HepG2 (cell line): ENCODE measurements around the gene JPH2. TPM values are rescaled to one million over a fixed set of nuclear protein-coding genes. Genes with fewer than 3 reads are reported as not detected.
A peak's percentile ranks its signal among the peaks of the same experiment; 100 is the strongest.
"Not testable (repeated sequence)": the region's sequence is repeated elsewhere in the genome, so short reads cannot be mapped to it uniquely, and the experiment has no call there.

Source experiments
- ATAC-seq: fragments of 200-7000 bp; cut with Tn5 transposase; 3 replicates; pipeline ENCODE4 v1.9.1; 2020; ENCODE audit warnings: mild to moderate bottlenecking, moderate library complexity
- BruUV-seq: library from RNA; stranded (reverse); fragments of 400-500 nt; replicated peaks from 2 replicates; lab custom pipeline; 2021; lab: Mats Ljungman, UMichigan
- CTCF ChIA-PET: fragments of 300-600 bp; formaldehyde crosslinking; extraction: SDS; loops from one replicate; lab custom pipeline; 2021; ENCODE audit warnings: low total read pairs, inconsistent platforms, low intra/inter-chr PET ratio; lab: Yijun Ruan, JAX
- POLR2A ChIA-PET: fragments of 350-600 bp; sonication (Branson Sonifier 250); formaldehyde crosslinking; loops from one replicate; lab custom pipeline; 2020; ENCODE audit warnings: antibody characterized with exemption, inconsistent platforms; lab: Yijun Ruan, JAX
- DNase-seq: peaks from one replicate; pipeline ENCODE4 v3.0.0-alpha.2; 2015; ENCODE audit warnings: low spot score
- FAIRE-seq: peaks from 3 replicates; lab custom pipeline; 2011; peaks lifted over from hg19 to GRCh38; lab: Jason Lieb, UNC
- H2AFZ ChIP-seq: one replicate; pipeline ENCODE4 v1.6.1; 2011; ENCODE audit warnings: low read length, inconsistent platforms
- H3K27ac ChIP-seq: fragments of 300-600 bp; 3 replicates; pipeline ENCODE4 v1.8.0; 2011; ENCODE audit warnings: mixed run types, mild to moderate bottlenecking, mixed read lengths, low read length, inconsistent platforms; ENCODE audit not compliant: insufficient read depth; ENCODE audit errors: extremely low read length
- H3K27me3 ChIP-seq, 2 experiments: fragments of 200-600 bp in 1 of 2; 2 replicates in 1 of 2; 3 replicates in 1 of 2; pipeline versions ENCODE4 v1.6.0 to v1.8.0; 2011; ENCODE audit warnings: low read length in 2 of 2, mild to moderate bottlenecking in 2 of 2, moderate library complexity in 2 of 2, inconsistent platforms in 1 of 2; ENCODE audit not compliant: insufficient read depth in 2 of 2, control insufficient read depth in 1 of 2
- H3K36me3 ChIP-seq, 2 experiments: fragments of 200-600 bp in 1 of 2; replicated peaks in 1 of 2; 2 replicates in 1 of 2; 3 replicates in 1 of 2; pipeline versions ENCODE4 v1.5.1 to v1.8.0; 2011; ENCODE audit warnings: low read length in 2 of 2, inconsistent platforms in 1 of 2; ENCODE audit not compliant: insufficient read depth in 2 of 2, control insufficient read depth in 1 of 2
- H3K4me1 ChIP-seq: 2 replicates; pipeline ENCODE4 v1.5.1; 2012; ENCODE audit warnings: low read length, inconsistent platforms; ENCODE audit not compliant: insufficient read depth
- H3K4me2 ChIP-seq: 2 replicates; pipeline ENCODE4 v1.6.0; 2011; ENCODE audit warnings: low read depth, low read length, inconsistent platforms
- H3K4me3 ChIP-seq, 3 experiments: fragments of 200-600 bp in 1 of 3; sonication (generic), shearing (Covaris generic) in 1 of 3; replicated peaks in 1 of 3; 2 replicates each; pipeline ENCODE4 v1.5.1; 2011 to 2016; ENCODE audit warnings: low read length in 3 of 3, inconsistent platforms in 2 of 3, low read depth in 2 of 3, mild to moderate bottlenecking in 2 of 3, control low read depth in 1 of 3, mixed read lengths in 1 of 3; ENCODE audit not compliant: insufficient read depth in 1 of 3
- H3K79me2 ChIP-seq: one replicate; pipeline ENCODE4 v1.6.1; 2011; ENCODE audit warnings: low read length, inconsistent platforms; ENCODE audit not compliant: insufficient read depth
- H3K9ac ChIP-seq: 2 replicates; pipeline ENCODE4 v1.6.0; 2011; ENCODE audit warnings: mild to moderate bottlenecking, low read depth, low read length, inconsistent platforms; ENCODE audit not compliant: insufficient read depth
- H3K9me3 ChIP-seq: 2 replicates; pipeline ENCODE4 v1.5.1; 2012; ENCODE audit warnings: mild to moderate bottlenecking, low read length
- H4K20me1 ChIP-seq: 2 replicates; pipeline ENCODE4 v1.6.0; 2011; ENCODE audit warnings: inconsistent platforms, mild to moderate bottlenecking, low read length, moderate library complexity; ENCODE audit not compliant: insufficient read depth
- KDM5B ChIP-seq: sonication (generic); formaldehyde crosslinking; IDR thresholded peaks from 2 replicates; pipeline ENCODE4 v1.4.0; 2020; ENCODE audit warnings: missing genetic modification reagents, mild to moderate bottlenecking, borderline replicate concordance
- MZF1 ChIP-seq: sonication (generic); formaldehyde crosslinking; IDR thresholded peaks from 2 replicates; pipeline ENCODE4 v1.8.1; 2023; ENCODE audit warnings: mild to moderate bottlenecking, missing genetic modification reagents, borderline replicate concordance
- SMAD3 ChIP-seq: sonication (generic); formaldehyde crosslinking; IDR thresholded peaks from 2 replicates; pipeline ENCODE4 v1.4.0; 2020; ENCODE audit warnings: missing genetic modification reagents
- SP1 ChIP-seq, 2 experiments: fragments of 450-650 bp in 1 of 2; sonication (generic) in 1 of 2; formaldehyde crosslinking in 1 of 2; IDR thresholded peaks; 2 replicates each; pipeline versions ENCODE4 v1.4.0 to v1.6.1; 2016 to 2020; ENCODE audit warnings: missing genetic modification reagents in 1 of 2
- SP140L ChIP-seq: sonication (generic); formaldehyde crosslinking; IDR thresholded peaks from 2 replicates; pipeline ENCODE4 v1.4.0; 2020; ENCODE audit warnings: missing genetic modification reagents, borderline replicate concordance
- THAP11 ChIP-seq: IDR thresholded peaks from 2 replicates; pipeline ENCODE4 v1.6.1; 2016; ENCODE audit warnings: missing biosample characterization, missing genetic modification reagents
- ZBTB8A ChIP-seq: sonication (generic); formaldehyde crosslinking; IDR thresholded peaks from 2 replicates; pipeline ENCODE4 v1.4.0; 2020; ENCODE audit warnings: mild to moderate bottlenecking, low read depth, missing genetic modification reagents, borderline replicate concordance
- ZMYM3 ChIP-seq: sonication (generic); formaldehyde crosslinking; IDR thresholded peaks from 2 replicates; pipeline ENCODE4 v1.5.1; 2020; ENCODE audit warnings: mild to moderate bottlenecking, missing genetic modification reagents
- ZNF143 ChIP-seq: sonication (generic); formaldehyde crosslinking; IDR thresholded peaks from 2 replicates; pipeline ENCODE4 v1.4.0; 2020; ENCODE audit warnings: missing genetic modification reagents
- ZNF605 ChIP-seq: sonication (generic); formaldehyde crosslinking; IDR thresholded peaks from 2 replicates; pipeline ENCODE4 v1.8.0; 2022; ENCODE audit warnings: mild to moderate bottlenecking, missing genetic modification reagents
- ZNF768 ChIP-seq: sonication (generic); formaldehyde crosslinking; IDR thresholded peaks from 2 replicates; pipeline ENCODE4 v1.4.0; 2020; ENCODE audit warnings: missing genetic modification reagents
- ZNF782 ChIP-seq: sonication (generic); formaldehyde crosslinking; IDR thresholded peaks from 2 replicates; pipeline ENCODE4 v1.4.0; 2020; ENCODE audit warnings: missing genetic modification reagents, mild to moderate bottlenecking, borderline replicate concordance
- WGBS: methylation state at CpG from one replicate; pipeline ENCODE4 v1.1.6; 2017; ENCODE audit warnings: low lambda C conversion rate; 5-methylcytosine and 5-hydroxymethylcytosine counted together
- in situ Hi-C: cut with HindIII; loops from 2 replicates; pipeline ENCODE4 v1.10.0; 2017; ENCODE audit warnings: low pct_unique_long_range_greater_than_20kb; ENCODE audit not compliant: extremely low pct_ligation_motif_present
- intact Hi-C: fragments of 100-400 bp; cut with micrococcal nuclease; formaldehyde crosslinking; loops from one replicate; pipeline ENCODE4 v1.10.0; 2022; ENCODE audit not compliant: unreplicated experiment
- polyA plus RNA-seq, 8 experiments: library from polyadenylated mRNA; depleted of rRNA in 3 of 8; stranded (reverse) in 7 of 8; unstranded in 1 of 8; fragments of >200 nt; fragmentation: Illumina TruSeq in 4 of 8; extraction: Trizol in 4 of 8; gene quantifications; 2 replicates each; pipeline versions ENCODE4 v1.2.1 to v1.2.3, GENCODE V29; 2011 to 2016; ENCODE audit warnings: low read depth in 4 of 8, missing spikeins in 1 of 8, mixed read lengths in 1 of 8; ENCODE audit not compliant: insufficient read depth in 1 of 8
- total RNA-seq, 5 experiments: library from RNA; depleted of rRNA; stranded (reverse); fragments of >200 nt; fragmentation: Illumina TruSeq; extraction: Trizol; gene quantifications; 2 replicates each; pipeline ENCODE4 v1.2.3, GENCODE V29; 2016; ENCODE audit warnings: low read depth in 1 of 5
- TF ChIP-seq, protein P1 (sequence below): sonication (generic); formaldehyde crosslinking; IDR thresholded peaks from 2 replicates; pipeline ENCODE4 v1.5.0; 2020; ENCODE audit warnings: mild to moderate bottlenecking, low read depth, missing genetic modification reagents, borderline replicate concordance
- TF ChIP-seq, protein P2 (sequence below): sonication (generic); formaldehyde crosslinking; IDR thresholded peaks from 2 replicates; pipeline ENCODE4 v1.4.0; 2020; ENCODE audit warnings: missing genetic modification reagents

The JPH2 gene
- total and polyA plus RNA-seq, 2 of the 13 experiments (the other 11 are each of a cell fraction or from before 2014, with no cell fraction given): 0.42 TPM; not detected in 1

DNA sequence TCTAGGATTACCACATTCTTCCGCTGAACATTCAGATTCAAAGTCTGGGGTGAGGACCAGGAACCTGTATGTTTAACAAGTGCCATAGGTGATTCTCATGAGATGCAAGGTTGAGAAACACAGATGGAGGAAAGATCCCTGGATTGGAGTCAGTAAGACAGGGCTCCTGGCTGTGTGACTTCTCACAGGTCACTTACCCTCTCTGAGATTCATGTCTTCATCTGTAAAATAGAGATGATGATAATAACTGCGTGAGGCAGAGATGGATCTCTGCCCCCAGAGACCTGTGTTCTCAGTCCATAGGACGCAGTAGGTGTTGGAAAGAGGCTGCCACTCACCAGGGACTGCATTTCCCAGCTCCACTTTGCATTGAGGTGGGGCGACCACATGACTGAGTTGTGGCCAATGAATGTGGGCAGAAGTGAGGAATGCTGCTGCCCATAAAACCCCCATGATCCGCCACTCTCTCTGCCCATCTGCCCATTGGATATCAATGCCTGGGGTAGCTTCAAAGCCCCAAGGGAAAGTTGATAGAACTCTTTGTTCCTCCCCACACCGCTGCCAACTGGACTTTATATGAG is 46.5 kb upstream of the JPH2 start:
- ChIA-PET CTCF (no interaction called here), POLR2A (interaction anchor here (1.1 to 2.0 kb wide), 2 partner anchors 69 to 78 kb away, joined by 5 to 6 read pairs; partner anchors contain the start of gene FITM2)
- in situ Hi-C loops: no loop called here
- DNase-seq (no peak), ATAC-seq (no peak), FAIRE-seq (no peak)
- intact Hi-C loops: no loop called here
- Histone ChIP-seq H3K79me2 (no peaks in the 10 kb centered on the region), H3K36me3 (no peaks in the 10 kb centered on the region), H3K4me1 (peaks cover 22% of the 10 kb centered on the region), H3K4me3 (no peak overlapping the region), H4K20me1 (no peaks in the 10 kb centered on the region), H3K9ac (no peak overlapping the region), H3K27me3 (no peaks in the 10 kb centered on the region; a peak in 1 of 5 replicates), H3K9me3 (no peaks in the 10 kb centered on the region), H3K4me2 (no peak overlapping the region), H3K27ac (no peak overlapping the region), H2AFZ (no peak overlapping the region)
- 0 out of 2 replicates have a peak, but pooled peaks have one; percentile 41 for TF ChIP-seq ZMYM3 (CRISPR knock-in tag)
- TF ChIP-seq SMAD3 (CRISPR knock-in tag): no peak
- TF ChIP-seq SP1 (IDR thresholded peaks at IDR 0.05): no peak
- TF ChIP-seq SP1 (CRISPR knock-in tag; IDR thresholded peaks at IDR 0.05): no peak
- TF ChIP-seq ZBTB8A (CRISPR knock-in tag): no peak
- 0 out of 2 replicates have a peak, but pooled peaks have one; percentile 31 for TF ChIP-seq ZNF143 (CRISPR knock-in tag)
- TF ChIP-seq ZNF605 (CRISPR knock-in tag): no peak
- TF ChIP-seq THAP11 (CRISPR knock-in tag): peak; percentile 72
- TF ChIP-seq, protein P1, sequence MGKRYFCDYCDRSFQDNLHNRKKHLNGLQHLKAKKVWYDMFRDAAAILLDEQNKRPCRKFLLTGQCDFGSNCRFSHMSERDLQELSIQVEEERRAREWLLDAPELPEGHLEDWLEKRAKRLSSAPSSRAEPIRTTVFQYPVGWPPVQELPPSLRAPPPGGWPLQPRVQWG (CRISPR knock-in tag): no peak
- TF ChIP-seq KDM5B (CRISPR knock-in tag): no peak
- TF ChIP-seq SP140L (CRISPR knock-in tag): no peak
- TF ChIP-seq, protein P2, sequence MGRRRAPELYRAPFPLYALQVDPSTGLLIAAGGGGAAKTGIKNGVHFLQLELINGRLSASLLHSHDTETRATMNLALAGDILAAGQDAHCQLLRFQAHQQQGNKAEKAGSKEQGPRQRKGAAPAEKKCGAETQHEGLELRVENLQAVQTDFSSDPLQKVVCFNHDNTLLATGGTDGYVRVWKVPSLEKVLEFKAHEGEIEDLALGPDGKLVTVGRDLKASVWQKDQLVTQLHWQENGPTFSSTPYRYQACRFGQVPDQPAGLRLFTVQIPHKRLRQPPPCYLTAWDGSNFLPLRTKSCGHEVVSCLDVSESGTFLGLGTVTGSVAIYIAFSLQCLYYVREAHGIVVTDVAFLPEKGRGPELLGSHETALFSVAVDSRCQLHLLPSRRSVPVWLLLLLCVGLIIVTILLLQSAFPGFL (CRISPR knock-in tag): no peak
- TF ChIP-seq MZF1 (CRISPR knock-in tag): no peak
- TF ChIP-seq ZNF768 (CRISPR knock-in tag): peak; percentile 82
- no peak for TF ChIP-seq ZNF782
- no TSS peak for BruUV-seq
- WGBS: 29% methylated on average over 6 of the region's 6 CpGs

GRCh38 chr20:44232469-44232856 is 45.5 kb upstream of the JPH2 start:
- H2AFZ ChIP-seq, H3K36me3 ChIP-seq, H3K27ac ChIP-seq, ATAC-seq, H3K79me2 ChIP-seq, in situ Hi-C loops, H3K9me3 ChIP-seq, DNase-seq, BruUV-seq, H3K4me3 ChIP-seq, intact Hi-C loops, H3K27me3 ChIP-seq, H3K9ac ChIP-seq, H4K20me1 ChIP-seq, H3K4me2 ChIP-seq, FAIRE-seq: not testable (repeated sequence)
- POLR2A ChIA-PET: interaction anchor here (2.0 kb wide), 1 partner anchor 79 kb away, joined by 6 read pairs; the partner anchor contains the start of gene FITM2
- CTCF ChIA-PET: interaction anchor here (0.8 kb wide), 1 partner anchor 79 kb away, joined by 3 read pairs; no protein-coding TSS in a partner anchor
- 69% methylated on average over 4 of the region's 4 CpGs for WGBS
- peaks cover 29% of the 10 kb centered on the region for H3K4me1 ChIP-seq
